Endothelial cell of umbilical vein (primary cell): ENCODE measurements around the gene TNFRSF14. TPM values are rescaled to one million over a fixed set of nuclear protein-coding genes. Genes with fewer than 3 reads are reported as not detected.

Experiments
- BruUV-seq: library from RNA; stranded (reverse); fragments of 400-500 nt; replicated peaks from 2 replicates; lab custom pipeline; 2021; lab: Mats Ljungman, UMichigan
- CTCF ChIA-PET: fragments of 300-600, 350-600 bp; sonication (Branson Sonifier 250); formaldehyde crosslinking; loops from one replicate; lab custom pipeline; 2021; ENCODE audit warnings: antibody characterized with exemption, inconsistent platforms; lab: Charles Lee
- POLR2A ChIA-PET: fragments of 300-600, 350-600 bp; sonication (Branson Sonifier 250); formaldehyde crosslinking; loops from one replicate; lab custom pipeline; 2021; ENCODE audit warnings: antibody characterized with exemption, inconsistent platforms; lab: Charles Lee
- DNase-seq: peaks from one replicate; pipeline ENCODE4 v3.0.0-alpha.2; 2011; ENCODE audit warnings: low read depth, low spot score
- FAIRE-seq: peaks from 2 replicates; lab custom pipeline; 2011; peaks lifted over from hg19 to GRCh38; lab: Jason Lieb, UNC
- H2AFZ ChIP-seq: 2 replicates; pipeline ENCODE4 v1.6.0; 2012; ENCODE audit warnings: low read depth, low read length, control low read depth, inconsistent platforms
- H3K27ac ChIP-seq: 2 replicates; pipeline ENCODE4 v1.5.1; 2011; ENCODE audit warnings: low read depth, mild to moderate bottlenecking, control low read depth, low read length, moderate library complexity; ENCODE audit not compliant: insufficient read depth
- H3K27me3 ChIP-seq, 2 experiments: 2 replicates each; pipeline versions ENCODE4 v1.6.0 to v1.6.1; 2011; ENCODE audit warnings: low read length in 2 of 2, mixed read lengths in 1 of 2; ENCODE audit not compliant: control insufficient read depth in 2 of 2, insufficient read depth in 2 of 2
- H3K36me3 ChIP-seq, 2 experiments: 2 replicates in 1 of 2; 3 replicates in 1 of 2; pipeline ENCODE4 v1.5.1; 2011; ENCODE audit warnings: low read length in 2 of 2, mild to moderate bottlenecking in 1 of 2, moderate library complexity in 1 of 2; ENCODE audit not compliant: control insufficient read depth in 2 of 2, insufficient read depth in 2 of 2; ENCODE audit errors: extremely low read depth in 1 of 2
- H3K4me1 ChIP-seq: 3 replicates; pipeline ENCODE4 v1.5.1; 2011; ENCODE audit warnings: mild to moderate bottlenecking, low read length; ENCODE audit not compliant: control insufficient read depth, insufficient read depth; ENCODE audit errors: extremely low read depth
- H3K4me2 ChIP-seq: 2 replicates; pipeline ENCODE4 v1.6.1; 2011; ENCODE audit warnings: low read length, control low read depth, mixed read lengths; ENCODE audit not compliant: insufficient read depth
- H3K4me3 ChIP-seq, 3 experiments: fragments of 200-600 bp in 1 of 3; sonication (generic), shearing (Covaris generic) in 1 of 3; replicated peaks in 1 of 3; 2 replicates each; pipeline ENCODE4 v1.5.1; 2011 to 2016; ENCODE audit warnings: control low read depth in 3 of 3, low read length in 3 of 3, mild to moderate bottlenecking in 2 of 3, inconsistent platforms in 1 of 3, low read depth in 1 of 3, moderate library complexity in 1 of 3; ENCODE audit not compliant: insufficient read depth in 1 of 3
- H3K79me2 ChIP-seq: 2 replicates; pipeline ENCODE4 v1.6.0; 2012; ENCODE audit warnings: low read length, inconsistent platforms; ENCODE audit not compliant: control insufficient read depth, insufficient read depth
- H3K9ac ChIP-seq: replicated peaks from 2 replicates; pipeline ENCODE3; 2011; ENCODE audit warnings: low read length, control low read depth; ENCODE audit not compliant: insufficient read depth; ENCODE audit errors: extremely low read depth
- H3K9me1 ChIP-seq: replicated peaks from 3 replicates; pipeline ENCODE4 v1.6.0; 2011; ENCODE audit warnings: mild to moderate bottlenecking, low read length; ENCODE audit not compliant: control insufficient read depth, insufficient read depth; ENCODE audit errors: extremely low read depth
- H3K9me3 ChIP-seq: replicated peaks from 2 replicates; pipeline ENCODE4 v1.5.1; 2012; ENCODE audit warnings: low read length, inconsistent platforms; ENCODE audit not compliant: control insufficient read depth, insufficient read depth
- H4K20me1 ChIP-seq: replicated peaks from 2 replicates; pipeline ENCODE3; 2011; ENCODE audit warnings: mild to moderate bottlenecking, low read length; ENCODE audit not compliant: control insufficient read depth, insufficient read depth; ENCODE audit errors: extremely low read depth
- CTCF ChIP-seq, 2 donors: IDR thresholded peaks; 1 replicate in 1 of 2; 2 replicates in 1 of 2; pipeline ENCODE4 v1.5.1; 2011; ENCODE audit warnings: low read length in 2 of 2, mild to moderate bottlenecking in 2 of 2, moderate library complexity in 2 of 2, control low read depth in 1 of 2, inconsistent platforms in 1 of 2, low read depth in 1 of 2; ENCODE audit not compliant: insufficient read depth in 1 of 2; ENCODE audit errors: extremely low read depth in 1 of 2
- EZH2 ChIP-seq: IDR thresholded peaks from 2 replicates; pipeline ENCODE4 v1.6.1; 2012; ENCODE audit warnings: borderline replicate concordance, low read depth, mild to moderate bottlenecking, moderate library complexity, low read length, inconsistent platforms; ENCODE audit not compliant: severe bottlenecking
- FOS ChIP-seq: IDR thresholded peaks from 2 replicates; pipeline ENCODE4 v1.6.1; 2011; ENCODE audit warnings: mild to moderate bottlenecking, low read length, moderate library complexity, borderline replicate concordance; ENCODE audit not compliant: insufficient read depth
- GATA2 ChIP-seq: IDR thresholded peaks from 2 replicates; pipeline ENCODE4 v1.7.0; 2011; ENCODE audit warnings: low read depth, mild to moderate bottlenecking, moderate library complexity, mixed read lengths, low read length; ENCODE audit not compliant: insufficient read length, insufficient read depth
- JUN ChIP-seq: IDR thresholded peaks from 2 replicates; pipeline ENCODE4 v1.6.1; 2011; ENCODE audit warnings: borderline replicate concordance, low read depth; ENCODE audit not compliant: insufficient read length, insufficient read depth
- MAX ChIP-seq: IDR thresholded peaks from 2 replicates; pipeline ENCODE4 v1.6.1; 2011; ENCODE audit not compliant: insufficient read depth, insufficient read length
- MYC ChIP-seq: IDR thresholded peaks from one replicate; pipeline ENCODE4 v1.6.1; 2011; ENCODE audit warnings: mild to moderate bottlenecking, low read depth, low read length
- POLR2A ChIP-seq: IDR thresholded peaks from 2 replicates; pipeline ENCODE4 v1.6.1; 2012; ENCODE audit warnings: low read depth, mild to moderate bottlenecking, control low read depth, low read length
- POLR2AphosphoS5 ChIP-seq: IDR thresholded peaks from 2 replicates; pipeline ENCODE4 v1.6.1; 2012; ENCODE audit warnings: low read depth, mild to moderate bottlenecking, control low read depth, low read length, moderate library complexity; ENCODE audit not compliant: insufficient read depth
- dilution Hi-C: fragments of 300-500 bp; cut with MboI; formaldehyde crosslinking; loops from one replicate; pipeline ENCODE4 v1.15.0; 2019; ENCODE audit warnings: low sequenced_read_pairs; ENCODE audit not compliant: extremely low pct_ligation_motif_present
- intact Hi-C: fragments of 100-400 bp; cut with micrococcal nuclease; formaldehyde crosslinking; loops from one replicate; pipeline ENCODE4 v1.10.0; 2022
- polyA plus RNA-seq, 4 experiments: library from polyadenylated mRNA; depleted of rRNA in 3 of 4; stranded (reverse) in 3 of 4; unstranded in 1 of 4; fragments of >200 nt; gene quantifications; 2 replicates each; pipeline versions ENCODE4 v1.2.1 to v1.2.3, GENCODE V29; 2011 to 2012; ENCODE audit warnings: missing spikeins in 1 of 4
- total RNA-seq: library from RNA; stranded (reverse); gene quantifications from 2 replicates; pipeline ENCODE4 v1.2.3, GENCODE V29; 2021

The TNFRSF14 gene
- total and polyA plus RNA-seq, 2 donors (not counting 3 experiments of a cell fraction or from before 2014, with no cell fraction given), result 40.9 to 49.4 TPM

- Histone ChIP-seq H3K4me1 (peaks cover 5% of the 10 kb centered on the region), H3K27me3 (no peaks in the 10 kb centered on the region), H2AFZ (no peak overlapping the region), H3K4me3 (no peak overlapping the region), H3K9me1 (no peaks in the 10 kb centered on the region), H3K9ac (no peak overlapping the region), H3K9me3 (no peaks in the 10 kb centered on the region), H3K27ac (no peak overlapping the region), H3K4me2 (no peak overlapping the region), H4K20me1 (no peaks in the 10 kb centered on the region), H3K36me3 (peaks cover 6 to 43% of the 10 kb centered on the region in 2 experiments), H3K79me2 (peaks cover 28% of the 10 kb centered on the region)
- intact Hi-C loops, result no loop called here
- dilution Hi-C loops, result no loop called here
- FAIRE-seq, result no peak
- ChIA-PET POLR2A (no interaction called here), CTCF (no interaction called here)
- TF ChIP-seq POLR2A (no peak), MYC (no peak), POLR2AphosphoS5 (no peak), GATA2 (no peak), FOS (no peak), EZH2 (no peak), JUN (no peak), CTCF (IDR thresholded peaks at IDR 0.05; ENCODE audit: extremely low read depth in 1 of 2, insufficient read depth in 1 of 2, low read depth in 1 of 2, low read length in 2 of 2) (no peak), MAX (no peak)
- no peak for DNase-seq
- BruUV-seq, result no TSS peak
Measured at GRCh38 chr1:2519729-2520128, 36.4 kb upstream of the TNFRSF14 start.
